ENCODE results near the gene MYEF2.

DNA sequence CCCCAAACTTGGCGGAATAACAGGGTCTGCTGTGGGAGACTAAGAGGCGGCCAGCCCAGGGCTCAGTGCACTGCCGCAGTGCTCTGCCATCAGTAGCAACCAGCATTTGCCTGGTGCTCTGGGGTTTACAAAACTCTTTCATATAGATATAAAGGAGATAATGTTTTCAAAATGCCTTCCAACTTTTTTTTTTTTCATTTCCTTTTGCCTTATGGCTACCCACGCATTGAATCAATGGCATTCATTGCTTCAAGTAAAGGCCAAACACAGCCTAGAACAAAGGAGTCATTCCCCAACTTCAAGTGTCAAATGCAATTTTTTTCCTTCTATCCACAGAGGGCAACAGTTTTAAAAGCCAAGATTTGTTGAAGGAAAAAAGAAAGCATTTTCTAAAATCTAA lies 68.9 kb downstream of the MYEF2 start:
- TF ChIP-seq, protein P1, sequence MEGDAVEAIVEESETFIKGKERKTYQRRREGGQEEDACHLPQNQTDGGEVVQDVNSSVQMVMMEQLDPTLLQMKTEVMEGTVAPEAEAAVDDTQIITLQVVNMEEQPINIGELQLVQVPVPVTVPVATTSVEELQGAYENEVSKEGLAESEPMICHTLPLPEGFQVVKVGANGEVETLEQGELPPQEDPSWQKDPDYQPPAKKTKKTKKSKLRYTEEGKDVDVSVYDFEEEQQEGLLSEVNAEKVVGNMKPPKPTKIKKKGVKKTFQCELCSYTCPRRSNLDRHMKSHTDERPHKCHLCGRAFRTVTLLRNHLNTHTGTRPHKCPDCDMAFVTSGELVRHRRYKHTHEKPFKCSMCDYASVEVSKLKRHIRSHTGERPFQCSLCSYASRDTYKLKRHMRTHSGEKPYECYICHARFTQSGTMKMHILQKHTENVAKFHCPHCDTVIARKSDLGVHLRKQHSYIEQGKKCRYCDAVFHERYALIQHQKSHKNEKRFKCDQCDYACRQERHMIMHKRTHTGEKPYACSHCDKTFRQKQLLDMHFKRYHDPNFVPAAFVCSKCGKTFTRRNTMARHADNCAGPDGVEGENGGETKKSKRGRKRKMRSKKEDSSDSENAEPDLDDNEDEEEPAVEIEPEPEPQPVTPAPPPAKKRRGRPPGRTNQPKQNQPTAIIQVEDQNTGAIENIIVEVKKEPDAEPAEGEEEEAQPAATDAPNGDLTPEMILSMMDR (IDR thresholded peaks at IDR 0.05; ENCODE audit: low read depth, low read length), result no peak
- TF ChIP-seq POLR2A (IDR thresholded peaks at IDR 0.05; ENCODE audit: extremely low read depth, insufficient read length), result no peak

Data from NB4 (cell line).